ENCODE data around the gene APH1A. TPM values are rescaled to one million over a fixed set of nuclear protein-coding genes. Genes with fewer than 3 reads are reported as not detected.

APH1A gene
- total and polyA plus RNA-seq, 9 of the 15 experiments (the other 6 are each of a cell fraction or from before 2014, with no cell fraction given), result 5.6 to 123 (median 77.0) TPM

GRCh38 chr1:150268705-150269403 lies at the start of gene APH1A (continued):
- TF ChIP-seq TSHZ1 (CRISPR knock-in tag; IDR thresholded peaks at IDR 0.05) (no peak), HOMEZ (CRISPR knock-in tag; IDR thresholded peaks at IDR 0.05) (no peak), SMAD2 (IDR thresholded peaks at IDR 0.05; ENCODE audit: low read depth, low read length) (no peak), CXXC5 (CRISPR knock-in tag; IDR thresholded peaks at IDR 0.05) (peak; percentile 83), BCLAF1 (IDR thresholded peaks at IDR 0.05; ENCODE audit: borderline replicate concordance in 1 of 2, control insufficient read depth in 1 of 2, low read depth in 2 of 2, low read length in 1 of 2) (no peak), CREB3L1 (IDR thresholded peaks at IDR 0.05; ENCODE audit: borderline replicate concordance, low read depth) (peak; percentile 76), THAP12 (CRISPR knock-in tag; IDR thresholded peaks at IDR 0.05) (no peak), BCL6 (CRISPR knock-in tag; IDR thresholded peaks at IDR 0.05) (no peak), MTA1 (IDR thresholded peaks at IDR 0.05; ENCODE audit: borderline replicate concordance) (peak; percentile 92; the same call in 1 of the 2 replicates), SIN3B (IDR thresholded peaks at IDR 0.05; ENCODE audit: low read depth) (peak; percentile 74; the same call in 1 of the 2 replicates), DLX4 (CRISPR knock-in tag; IDR thresholded peaks at IDR 0.05) (no peak), ZNF165 (CRISPR knock-in tag; IDR thresholded peaks at IDR 0.05; ENCODE audit: borderline replicate concordance) (no peak), NR2C2 (CRISPR knock-in tag; IDR thresholded peaks at IDR 0.05) (no peak), NR2C2 (tag; IDR thresholded peaks at IDR 0.05) (peak; percentile 85)

Measured in K562 (cell line).